ENCODE results near the gene PNMA6F.
"Not testable (repeated sequence)": the region's sequence is repeated elsewhere in the genome, so short reads cannot be mapped to it uniquely, and the experiment has no call there.

Gene PNMA6F

GRCh38 chrX:153334654-153335295 lies 13.2 kb upstream of the PNMA6F start:
- DNase-seq (ENCODE audit: low spot score) = no peak

- DNase-seq (ENCODE audit: low spot score) = peak; percentile 71
Measured at GRCh38 chrX:153333821-153334653, 12.5 kb upstream of the PNMA6F start, which contains the start of gene ZNF275. ZNF275 (plus strand) TSS chrX:153334153; CDS start chrX:153336680, 2,527 bp downstream.

- no peak for DNase-seq (ENCODE audit: low spot score)
Measured at GRCh38 chrX:153333266-153333665, 11.7 kb upstream of the PNMA6F start.

- DNase-seq (ENCODE audit: low spot score) = no peak
Measured at GRCh38 chrX:153327561-153327960, 6.0 kb upstream of the PNMA6F start.

DNA sequence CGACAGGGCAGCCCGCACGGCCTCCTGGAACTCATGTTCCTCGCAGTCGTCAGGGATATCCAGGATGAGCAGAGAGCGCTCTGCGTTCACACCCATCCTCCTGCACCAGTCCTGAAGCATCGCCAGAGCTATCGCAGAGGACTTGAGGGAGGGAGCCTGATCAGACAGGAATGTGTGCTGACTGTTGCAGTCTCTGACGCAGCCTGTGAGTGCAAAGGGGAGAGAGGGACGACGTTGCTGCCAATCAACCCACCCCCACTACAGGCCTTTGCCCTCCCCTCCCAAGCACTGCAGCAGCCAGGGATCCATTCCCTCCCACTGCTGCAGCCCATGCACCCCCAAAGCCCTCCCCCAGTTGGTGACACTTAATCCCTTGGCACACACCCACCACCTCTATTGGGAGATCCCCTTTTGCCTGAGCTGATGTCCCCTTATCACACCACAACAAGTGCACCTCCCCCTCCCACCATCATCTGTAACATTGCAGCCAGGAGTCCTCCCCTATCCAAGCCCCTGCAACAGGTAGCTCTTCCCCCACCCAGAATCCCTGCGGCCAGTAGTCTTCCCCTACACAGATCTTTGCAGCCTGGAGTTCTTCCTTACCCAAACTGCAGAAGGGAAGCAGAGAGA lies 897 bp downstream of the PNMA6F start:
- DNase-seq (ENCODE audit: low spot score) = no peak

GRCh38 chrX:153320047-153320443 lies 1.5 kb downstream of the PNMA6F start:
- not testable (repeated sequence) for DNase-seq (ENCODE audit: low spot score)

GRCh38 chrX:153319295-153320046 lies 2.1 kb downstream of the PNMA6F start:
- no peak for DNase-seq (ENCODE audit: low spot score)

- DNase-seq (ENCODE audit: low spot score) = no peak
Measured at GRCh38 chrX:153318811-153319210, 2.8 kb downstream of the PNMA6F start.

DNA sequence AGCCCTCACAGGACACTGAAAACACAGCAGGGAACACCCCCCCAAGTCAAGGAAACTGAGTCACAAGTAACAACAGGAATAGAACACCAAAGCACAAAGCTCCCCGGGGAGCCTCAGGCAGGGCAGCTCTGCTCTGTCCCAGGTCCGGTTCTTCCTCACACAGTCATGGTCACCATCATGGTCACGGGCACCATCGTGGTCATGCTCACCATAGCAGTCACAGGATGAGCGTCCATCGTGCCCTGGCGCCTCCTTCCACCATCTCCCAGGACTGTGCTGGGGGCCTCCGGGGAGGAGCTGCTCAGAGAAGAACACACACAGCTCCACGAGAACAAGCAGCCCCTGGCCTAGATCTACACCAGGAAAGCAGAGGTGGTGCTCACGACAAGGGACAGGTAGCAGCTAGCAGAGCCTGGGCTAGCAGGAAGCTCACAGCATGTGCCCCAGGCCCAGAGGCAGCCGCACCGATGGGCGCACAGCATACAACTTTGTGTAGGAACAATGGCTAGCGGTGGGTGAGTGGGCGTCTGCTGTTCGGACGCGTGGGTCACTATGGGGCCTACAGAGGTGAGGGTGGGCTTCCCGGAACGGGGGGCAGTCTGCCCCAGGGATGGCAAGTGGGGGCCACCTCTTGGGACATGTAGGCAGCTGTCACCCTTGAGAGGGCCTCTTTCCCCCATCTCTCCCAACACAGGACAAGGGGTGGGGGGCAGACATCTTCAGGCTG lies 3.4 kb downstream of the PNMA6F start:
- DNase-seq (ENCODE audit: low spot score) = no peak

DNA sequence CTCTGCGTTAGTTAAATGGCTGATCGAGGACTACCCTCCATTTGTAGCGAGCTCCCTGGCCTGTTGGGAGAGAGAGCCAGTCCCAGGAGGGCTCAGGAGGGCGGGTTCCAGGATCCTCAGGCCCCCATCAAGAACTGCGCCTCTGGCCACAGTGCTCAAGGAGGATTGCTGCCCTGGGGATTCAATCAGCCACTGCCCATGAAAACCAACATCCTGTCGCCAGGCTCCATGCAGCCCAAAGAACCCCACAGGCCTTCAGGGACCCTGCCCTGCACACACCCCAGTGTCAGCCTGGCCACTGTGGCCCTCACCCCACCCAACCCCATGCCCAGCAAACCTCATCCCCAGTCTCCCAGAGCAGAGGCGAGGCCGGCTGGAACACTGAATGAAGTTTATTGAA lies 4.3 kb downstream of the PNMA6F start:
- no peak for DNase-seq (ENCODE audit: low spot score)

DNA sequence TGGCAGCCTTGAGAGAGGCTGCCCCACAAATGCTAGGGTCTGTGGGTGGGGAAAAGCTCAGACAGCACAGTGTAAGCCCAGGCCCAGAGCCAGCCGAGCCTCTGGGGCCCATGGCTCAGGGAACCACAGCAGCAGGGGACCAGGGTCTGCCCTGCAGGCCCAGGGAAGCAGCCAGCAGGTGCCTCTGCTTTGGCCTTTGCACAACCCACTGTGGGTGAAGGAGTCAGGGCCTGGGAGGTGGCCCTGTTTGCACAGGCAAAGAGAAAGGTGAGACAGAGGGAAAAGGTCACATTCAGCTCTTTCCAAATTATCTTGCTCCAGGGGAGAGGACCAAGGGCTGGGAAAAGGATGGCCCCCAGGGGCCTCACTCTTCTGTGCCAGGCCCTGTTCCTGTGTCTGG lies 8.7 kb downstream of the PNMA6F start:
- DNase-seq (ENCODE audit: low spot score) = no peak

- DNase-seq (ENCODE audit: low spot score) = no peak
Measured at GRCh38 chrX:153312041-153312440, 9.5 kb downstream of the PNMA6F start.

DNA sequence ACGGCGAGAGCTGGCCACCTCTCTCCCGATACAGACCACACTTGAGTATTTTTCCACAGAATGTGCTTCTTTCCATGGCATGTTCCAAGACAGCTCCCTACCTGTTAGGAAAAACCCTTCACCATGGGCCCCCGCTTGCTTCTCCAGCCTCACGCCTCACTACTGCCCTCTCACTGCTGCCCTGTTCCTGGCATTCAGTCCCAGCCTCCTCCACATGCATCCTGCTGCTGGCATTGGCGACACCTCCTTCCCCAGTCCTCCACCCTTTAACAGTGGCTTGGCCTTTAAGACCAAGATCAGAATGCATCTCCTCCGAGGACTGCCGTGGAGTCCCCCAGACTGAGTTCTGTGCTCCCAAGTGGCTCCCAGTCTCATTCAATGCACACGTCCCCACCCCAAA lies 10.7 kb downstream of the PNMA6F start:
- DNase-seq (ENCODE audit: low spot score) = no peak

GRCh38 chrX:153307276-153308178 lies 14.0 kb downstream of the PNMA6F start:
- no peak for DNase-seq (ENCODE audit: low spot score)

DNA sequence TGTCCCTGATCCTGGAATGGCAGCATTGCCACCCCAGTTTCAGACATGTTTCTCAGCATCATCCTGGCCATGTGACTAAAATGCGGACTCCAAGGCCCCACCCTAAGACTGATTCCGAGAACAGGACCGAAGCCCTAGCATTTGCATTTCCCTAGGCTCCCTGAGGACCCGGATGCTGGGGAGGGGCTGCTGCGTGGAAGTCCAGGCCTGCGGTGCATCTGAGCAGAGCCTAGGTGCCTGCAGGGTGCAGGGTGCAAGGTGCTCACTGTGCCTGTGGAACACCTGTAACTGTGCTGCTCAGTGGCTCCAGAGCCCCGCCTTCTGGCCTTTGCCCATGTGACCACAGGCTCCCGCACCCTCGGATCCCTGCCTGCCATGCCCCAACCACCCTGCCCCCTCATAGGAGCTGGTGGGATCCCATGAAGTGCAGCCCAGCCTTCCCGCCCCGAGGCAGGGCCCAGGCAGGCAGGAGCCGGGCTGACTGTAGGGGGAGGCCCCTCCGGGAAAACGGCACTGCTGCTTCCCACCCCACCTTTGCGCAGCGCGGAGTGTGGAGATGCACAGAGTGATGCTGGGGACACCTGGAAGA lies 14.9 kb downstream of the PNMA6F start:
- DNase-seq (ENCODE audit: low spot score) = no peak

GRCh38 chrX:153305972-153306371 lies 15.6 kb downstream of the PNMA6F start:
- peak; percentile 10 for DNase-seq (ENCODE audit: low spot score)

GRCh38 chrX:153304988-153305736 lies 16.4 kb downstream of the PNMA6F start:
- no peak for DNase-seq (ENCODE audit: low spot score)

GRCh38 chrX:153303276-153304262 lies 18.0 kb downstream of the PNMA6F start:
- no peak for DNase-seq (ENCODE audit: low spot score)
